Astrocyte (in vitro differentiated cells and primary cell): Measurements from ENCODE around the gene SLC44A3. TPM values are rescaled to one million over a fixed set of nuclear protein-coding genes. Genes with fewer than 3 reads are reported as not detected.

Source experiments
- DNase-seq: peaks from one replicate; pipeline ENCODE4 v3.0.0-alpha.2; 2010; ENCODE audit warnings: low read depth
- FAIRE-seq: peaks from 2 replicates; lab custom pipeline; 2011; peaks lifted over from hg19 to GRCh38; lab: Jason Lieb, UNC
- H2AFZ ChIP-seq: 2 replicates; pipeline ENCODE4 v1.6.0; 2012; ENCODE audit warnings: low read depth, low read length, inconsistent platforms
- H3K27ac ChIP-seq: 2 replicates; pipeline ENCODE4 v1.5.1; 2011; ENCODE audit warnings: low read depth, low read length, inconsistent platforms
- H3K27me3 ChIP-seq: 2 replicates; pipeline ENCODE4 v1.6.0; 2011; ENCODE audit warnings: low read length, inconsistent platforms; ENCODE audit not compliant: insufficient read depth
- H3K36me3 ChIP-seq: 2 replicates; pipeline ENCODE4 v1.5.1; 2011; ENCODE audit warnings: low read length, inconsistent platforms; ENCODE audit not compliant: insufficient read depth
- H3K4me1 ChIP-seq: 2 replicates; pipeline ENCODE4 v1.5.1; 2011; ENCODE audit warnings: low read length, inconsistent platforms; ENCODE audit not compliant: insufficient read depth
- H3K4me2 ChIP-seq: 2 replicates; pipeline ENCODE4 v1.6.0; 2012; ENCODE audit warnings: low read length, inconsistent platforms
- H3K4me3 ChIP-seq: 2 replicates; pipeline ENCODE4 v1.5.1; 2011; ENCODE audit warnings: low read depth, mild to moderate bottlenecking, low read length, inconsistent platforms; ENCODE audit not compliant: insufficient read depth
- H3K79me2 ChIP-seq: 2 replicates; pipeline ENCODE4 v1.6.0; 2012; ENCODE audit warnings: mild to moderate bottlenecking, low read length, inconsistent platforms; ENCODE audit not compliant: insufficient read depth
- H3K9ac ChIP-seq: 2 replicates; pipeline ENCODE4 v1.6.0; 2012; ENCODE audit warnings: mild to moderate bottlenecking, low read length, inconsistent platforms
- H3K9me3 ChIP-seq: 2 replicates; pipeline ENCODE4 v1.5.1; 2012; ENCODE audit warnings: low read depth, mild to moderate bottlenecking, low read length, inconsistent platforms; ENCODE audit not compliant: insufficient read depth
- H4K20me1 ChIP-seq: 2 replicates; pipeline ENCODE4 v1.6.0; 2012; ENCODE audit warnings: low read length, inconsistent platforms; ENCODE audit not compliant: insufficient read depth
- H3K27ac Mint-ChIP-seq: one replicate; pipeline ENCODE4 v1.8.0; 2021; ENCODE audit warnings: mild to moderate bottlenecking, mixed read lengths; ENCODE audit not compliant: unreplicated experiment
- H3K27me3 Mint-ChIP-seq: one replicate; pipeline ENCODE4 v1.8.0; 2021; ENCODE audit warnings: low read depth, mixed read lengths; ENCODE audit not compliant: unreplicated experiment
- H3K36me3 Mint-ChIP-seq: one replicate; pipeline ENCODE4 v1.8.0; 2021; ENCODE audit warnings: low read depth, mixed read lengths; ENCODE audit not compliant: unreplicated experiment
- H3K4me1 Mint-ChIP-seq: one replicate; pipeline ENCODE4 v1.8.0; 2021; ENCODE audit warnings: low read depth, mixed read lengths; ENCODE audit not compliant: unreplicated experiment
- H3K4me3 Mint-ChIP-seq: one replicate; pipeline ENCODE4 v1.8.0; 2021; ENCODE audit warnings: mild to moderate bottlenecking, moderate library complexity, mixed read lengths; ENCODE audit not compliant: unreplicated experiment
- H3K9me3 Mint-ChIP-seq: one replicate; pipeline ENCODE4 v1.8.0; 2021; ENCODE audit warnings: mild to moderate bottlenecking, mixed read lengths; ENCODE audit not compliant: unreplicated experiment
- EZH2 ChIP-seq: IDR thresholded peaks from 2 replicates; pipeline ENCODE4 v1.6.1; 2012; ENCODE audit warnings: mild to moderate bottlenecking, low read length, inconsistent platforms; ENCODE audit not compliant: insufficient read depth
- total RNA-seq: library from RNA; stranded (reverse); gene quantifications from 2 replicates; pipeline ENCODE4 v1.2.1, GENCODE V29; 2021
- TF ChIP-seq, protein P1 (sequence below): IDR thresholded peaks from 2 replicates; pipeline ENCODE4 v1.5.1; 2011; ENCODE audit warnings: low read depth, mild to moderate bottlenecking, inconsistent platforms, low read length, moderate library complexity; ENCODE audit not compliant: insufficient read depth

Gene SLC44A3
- total RNA-seq, 1 donor from 2014 or later: 3.7 TPM

DNA sequence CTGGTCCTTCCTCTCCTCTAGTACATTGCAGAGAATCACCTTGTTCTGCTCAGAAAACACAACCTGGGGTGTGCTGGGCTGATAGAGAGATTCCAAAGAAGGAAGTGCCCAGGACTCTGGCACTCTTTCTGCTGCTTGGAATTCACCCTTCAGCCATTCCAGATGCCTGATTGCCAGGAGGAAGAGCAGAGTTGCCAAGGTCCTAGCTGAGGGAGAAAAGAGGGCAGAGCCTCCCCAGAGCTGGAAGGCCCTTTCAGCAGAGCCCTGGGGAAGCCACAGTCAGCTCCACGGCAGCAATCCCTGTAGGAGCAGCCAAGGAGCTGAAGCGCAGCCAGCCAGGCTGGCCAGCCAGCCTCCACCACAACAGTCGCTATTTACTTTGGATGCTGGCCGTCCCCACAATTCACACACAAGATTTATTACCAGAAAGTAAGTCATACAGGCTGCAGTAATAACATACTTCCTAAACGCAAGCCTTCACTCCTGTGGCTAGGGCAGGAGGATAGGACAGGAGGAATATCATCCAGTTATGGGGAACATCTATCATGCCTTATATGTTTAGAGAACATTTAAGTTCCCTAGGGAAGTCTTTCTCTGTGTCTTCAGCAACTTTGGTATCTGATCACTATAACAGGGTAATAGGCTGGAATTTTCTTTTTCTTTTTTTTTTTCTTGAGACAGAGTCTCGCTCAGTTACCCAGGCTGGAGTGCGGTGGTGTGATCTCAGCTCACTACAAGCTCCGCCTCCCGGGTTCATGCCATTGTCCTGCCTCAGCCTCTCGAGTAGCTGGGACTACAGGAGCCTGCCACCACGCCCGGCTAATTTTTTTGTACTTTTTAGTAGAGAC, 36.6 kb upstream of the SLC44A3 start:
- Histone ChIP-seq H3K4me3 (no peak overlapping the region), H3K27me3 (no peaks in the 10 kb centered on the region), H4K20me1 (no peaks in the 10 kb centered on the region), H3K9ac (peak overlapping the region; percentile 69), H3K27ac (peak overlapping the region; percentile 85), H3K4me1 (peaks cover 16% of the 10 kb centered on the region), H3K9me3 (no peaks in the 10 kb centered on the region), H2AFZ (peak overlapping the region; percentile 18), H3K79me2 (no peaks in the 10 kb centered on the region), H3K4me2 (peak overlapping the region; percentile 70), H3K36me3 (no peaks in the 10 kb centered on the region)
- Mint-ChIP-seq H3K9me3 (no peaks in the 10 kb centered on the region), H3K27ac (no peak overlapping the region), H3K4me1 (peaks cover 11% of the 10 kb centered on the region), H3K4me3 (no peak overlapping the region), H3K27me3 (no peaks in the 10 kb centered on the region), H3K36me3 (peaks cover 1% of the 10 kb centered on the region)
- peak; percentile 99 for DNase-seq
- peak; percentile 77 for FAIRE-seq
- TF ChIP-seq, protein P1, sequence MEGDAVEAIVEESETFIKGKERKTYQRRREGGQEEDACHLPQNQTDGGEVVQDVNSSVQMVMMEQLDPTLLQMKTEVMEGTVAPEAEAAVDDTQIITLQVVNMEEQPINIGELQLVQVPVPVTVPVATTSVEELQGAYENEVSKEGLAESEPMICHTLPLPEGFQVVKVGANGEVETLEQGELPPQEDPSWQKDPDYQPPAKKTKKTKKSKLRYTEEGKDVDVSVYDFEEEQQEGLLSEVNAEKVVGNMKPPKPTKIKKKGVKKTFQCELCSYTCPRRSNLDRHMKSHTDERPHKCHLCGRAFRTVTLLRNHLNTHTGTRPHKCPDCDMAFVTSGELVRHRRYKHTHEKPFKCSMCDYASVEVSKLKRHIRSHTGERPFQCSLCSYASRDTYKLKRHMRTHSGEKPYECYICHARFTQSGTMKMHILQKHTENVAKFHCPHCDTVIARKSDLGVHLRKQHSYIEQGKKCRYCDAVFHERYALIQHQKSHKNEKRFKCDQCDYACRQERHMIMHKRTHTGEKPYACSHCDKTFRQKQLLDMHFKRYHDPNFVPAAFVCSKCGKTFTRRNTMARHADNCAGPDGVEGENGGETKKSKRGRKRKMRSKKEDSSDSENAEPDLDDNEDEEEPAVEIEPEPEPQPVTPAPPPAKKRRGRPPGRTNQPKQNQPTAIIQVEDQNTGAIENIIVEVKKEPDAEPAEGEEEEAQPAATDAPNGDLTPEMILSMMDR: no peak
- TF ChIP-seq EZH2: no peak

GRCh38 chr1:94784190-94784515, 36.0 kb upstream of the SLC44A3 start:
- FAIRE-seq: no peak
- H3K27me3 ChIP-seq: no peaks in the 10 kb centered on the region
- no peak for DNase-seq
- peaks cover 1% of the 10 kb centered on the region for H3K36me3 Mint-ChIP-seq
- no peaks in the 10 kb centered on the region for H3K79me2 ChIP-seq
- peak overlapping the region; percentile 85 for H3K27ac ChIP-seq
- TF ChIP-seq EZH2: no peak
- TF ChIP-seq, protein P1: no peak
- no peak overlapping the region for H3K4me3 Mint-ChIP-seq
- H3K9ac ChIP-seq: peak overlapping the region; percentile 69
- peaks cover 7% of the 10 kb centered on the region for H3K4me1 Mint-ChIP-seq
- H3K4me1 ChIP-seq: peaks cover 16% of the 10 kb centered on the region
- H3K4me3 ChIP-seq: no peak overlapping the region
- H3K27me3 Mint-ChIP-seq: no peaks in the 10 kb centered on the region
- no peaks in the 10 kb centered on the region for H3K9me3 ChIP-seq
- H4K20me1 ChIP-seq: no peaks in the 10 kb centered on the region
- no peak overlapping the region for H3K27ac Mint-ChIP-seq
- no peaks in the 10 kb centered on the region for H3K9me3 Mint-ChIP-seq
- peak overlapping the region; percentile 70 for H3K4me2 ChIP-seq
- peak overlapping the region; percentile 18 for H2AFZ ChIP-seq
- H3K36me3 ChIP-seq: no peaks in the 10 kb centered on the region

GRCh38 chr1:94787691-94788090, 32.5 kb upstream of the SLC44A3 start:
- no peaks in the 10 kb centered on the region for H3K79me2 ChIP-seq
- FAIRE-seq (no peak), DNase-seq (no peak)
- H3K4me3 ChIP-seq: no peak overlapping the region
- Mint-ChIP-seq H3K27me3 (no peaks in the 10 kb centered on the region), H3K4me3 (no peak overlapping the region), H3K9me3 (peaks cover 2% of the 10 kb centered on the region), H3K4me1 (peaks cover 22% of the 10 kb centered on the region), H3K36me3 (peaks cover 1% of the 10 kb centered on the region), H3K27ac (no peak overlapping the region)
- H2AFZ ChIP-seq: no peak overlapping the region
- no peaks in the 10 kb centered on the region for H3K27me3 ChIP-seq
- H3K4me2 ChIP-seq: no peak overlapping the region
- no peaks in the 10 kb centered on the region for H4K20me1 ChIP-seq
- TF ChIP-seq EZH2: no peak
- TF ChIP-seq, protein P1: no peak
- no peaks in the 10 kb centered on the region for H3K9me3 ChIP-seq
- H3K36me3 ChIP-seq: no peaks in the 10 kb centered on the region
- no peak overlapping the region for H3K27ac ChIP-seq
- no peak overlapping the region for H3K9ac ChIP-seq
- H3K4me1 ChIP-seq: peaks cover 23% of the 10 kb centered on the region
